Gastrocnemius medialis (tissue), 4 donors: Measurements from ENCODE around the gene EHBP1L1.

Experiments
- POLR2A ChIP-seq, 2 donors: fragments of 450-650 bp; IDR thresholded peaks; one replicate each; pipeline ENCODE4 v1.6.1; 2017; ENCODE audit warnings: antibody characterized with exemption in 2 of 2, mild to moderate bottlenecking in 2 of 2, moderate library complexity in 2 of 2
- TF ChIP-seq, protein P1 (sequence below), 5 experiments: fragments of 450-650 bp in 3 of 5; fragments of 200-600 bp in 2 of 5; sonication (generic) in 2 of 5; IDR thresholded peaks in 4 of 5; conservative IDR thresholded peaks in 1 of 5; 1 replicate in 4 of 5; 2 replicates in 1 of 5; pipeline ENCODE4 v1.5.1; 2016 to 2019; ENCODE audit warnings: antibody characterized with exemption in 5 of 5, mild to moderate bottlenecking in 3 of 5, moderate library complexity in 3 of 5

DNA sequence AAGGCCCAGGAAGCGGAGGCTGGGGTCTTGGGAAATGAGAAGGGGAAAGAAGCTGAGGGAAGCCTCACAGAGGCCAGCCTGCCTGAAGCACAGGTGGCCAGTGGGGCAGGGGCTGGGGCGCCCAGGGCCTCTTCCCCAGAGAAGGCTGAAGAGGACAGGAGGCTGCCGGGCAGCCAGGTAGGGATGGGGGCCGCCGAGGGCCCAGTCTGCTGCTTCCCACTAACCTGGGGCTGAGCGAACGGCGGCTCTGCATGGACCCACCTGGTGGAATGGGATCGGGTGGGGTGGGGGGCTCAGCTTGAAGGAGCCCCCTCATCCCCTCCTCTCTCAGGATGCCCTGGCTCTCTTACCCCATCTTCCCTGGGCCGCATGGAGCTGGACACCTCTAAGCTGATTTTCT, 7.7 kb downstream of the EHBP1L1 start:
- TF ChIP-seq, protein P1, sequence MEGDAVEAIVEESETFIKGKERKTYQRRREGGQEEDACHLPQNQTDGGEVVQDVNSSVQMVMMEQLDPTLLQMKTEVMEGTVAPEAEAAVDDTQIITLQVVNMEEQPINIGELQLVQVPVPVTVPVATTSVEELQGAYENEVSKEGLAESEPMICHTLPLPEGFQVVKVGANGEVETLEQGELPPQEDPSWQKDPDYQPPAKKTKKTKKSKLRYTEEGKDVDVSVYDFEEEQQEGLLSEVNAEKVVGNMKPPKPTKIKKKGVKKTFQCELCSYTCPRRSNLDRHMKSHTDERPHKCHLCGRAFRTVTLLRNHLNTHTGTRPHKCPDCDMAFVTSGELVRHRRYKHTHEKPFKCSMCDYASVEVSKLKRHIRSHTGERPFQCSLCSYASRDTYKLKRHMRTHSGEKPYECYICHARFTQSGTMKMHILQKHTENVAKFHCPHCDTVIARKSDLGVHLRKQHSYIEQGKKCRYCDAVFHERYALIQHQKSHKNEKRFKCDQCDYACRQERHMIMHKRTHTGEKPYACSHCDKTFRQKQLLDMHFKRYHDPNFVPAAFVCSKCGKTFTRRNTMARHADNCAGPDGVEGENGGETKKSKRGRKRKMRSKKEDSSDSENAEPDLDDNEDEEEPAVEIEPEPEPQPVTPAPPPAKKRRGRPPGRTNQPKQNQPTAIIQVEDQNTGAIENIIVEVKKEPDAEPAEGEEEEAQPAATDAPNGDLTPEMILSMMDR (IDR thresholded peaks at IDR 0.05 in 4 of 5, conservative IDR thresholded peaks at IDR 0.05 in 1 of 5) = no peak
- no peak for TF ChIP-seq POLR2A (IDR thresholded peaks at IDR 0.05)
